Progenitor cell of endocrine pancreas (in vitro differentiated cells): ENCODE data around the gene RXFP1. TPM values are rescaled to one million over a fixed set of nuclear protein-coding genes. Genes with fewer than 3 reads are reported as not detected.

Source experiments
- DNase-seq: peaks from one replicate; pipeline ENCODE4 v3.0.0; 2021; ENCODE audit warnings: low spot score; ENCODE audit not compliant: unreplicated experiment
- H3K27ac Mint-ChIP-seq: 2 replicates; pipeline ENCODE4 v1.8.0; 2021; ENCODE audit warnings: mild to moderate bottlenecking, moderate library complexity, mixed read lengths
- H3K27me3 Mint-ChIP-seq: 2 replicates; pipeline ENCODE4 v1.8.0; 2021; ENCODE audit warnings: mixed read lengths
- H3K36me3 Mint-ChIP-seq: 2 replicates; pipeline ENCODE4 v1.8.0; 2022; ENCODE audit warnings: mixed read lengths; ENCODE audit not compliant: insufficient read depth
- H3K4me1 Mint-ChIP-seq: 2 replicates; pipeline ENCODE4 v1.8.0; 2021; ENCODE audit warnings: low read depth, mixed read lengths
- H3K4me3 Mint-ChIP-seq: 2 replicates; pipeline ENCODE4 v1.8.0; 2021; ENCODE audit warnings: low read depth, mild to moderate bottlenecking, moderate library complexity, mixed read lengths
- H3K9me3 Mint-ChIP-seq: 2 replicates; pipeline ENCODE4 v1.8.0; 2021; ENCODE audit warnings: low read depth, mixed read lengths
- total RNA-seq: library from RNA; stranded (reverse); gene quantifications from 2 replicates; pipeline ENCODE4 v1.2.1, GENCODE V29; 2021
- TF ChIP-seq, protein P1 (sequence below): fragments of 200-600 bp; sonication (generic); IDR thresholded peaks from one replicate; pipeline ENCODE4 v1.5.0; 2021; ENCODE audit warnings: antibody characterized with exemption, mild to moderate bottlenecking; ENCODE audit not compliant: unreplicated experiment

RXFP1 gene
- total RNA-seq, 1 donor from 2014 or later: not detected

DNA sequence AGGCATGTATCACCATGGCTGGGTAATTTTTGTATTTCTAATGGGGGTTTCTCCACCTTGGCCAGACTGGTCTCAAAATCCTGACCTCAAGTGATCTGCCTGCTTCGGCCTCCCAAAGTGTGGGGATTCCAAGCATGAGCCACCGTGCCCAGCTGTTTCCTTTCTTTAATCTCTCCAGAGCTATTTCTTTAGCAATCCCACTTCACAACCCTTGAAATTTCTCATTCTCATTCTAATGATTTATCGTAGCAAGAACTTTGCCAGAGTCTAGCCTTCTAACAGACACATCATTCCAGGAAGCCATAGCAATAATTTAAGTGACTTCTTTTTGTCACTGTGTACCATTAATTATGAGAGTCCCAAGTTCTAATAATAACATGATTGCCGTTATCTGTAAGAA lies 68.6 kb downstream of the RXFP1 start:
- TF ChIP-seq, protein P1, sequence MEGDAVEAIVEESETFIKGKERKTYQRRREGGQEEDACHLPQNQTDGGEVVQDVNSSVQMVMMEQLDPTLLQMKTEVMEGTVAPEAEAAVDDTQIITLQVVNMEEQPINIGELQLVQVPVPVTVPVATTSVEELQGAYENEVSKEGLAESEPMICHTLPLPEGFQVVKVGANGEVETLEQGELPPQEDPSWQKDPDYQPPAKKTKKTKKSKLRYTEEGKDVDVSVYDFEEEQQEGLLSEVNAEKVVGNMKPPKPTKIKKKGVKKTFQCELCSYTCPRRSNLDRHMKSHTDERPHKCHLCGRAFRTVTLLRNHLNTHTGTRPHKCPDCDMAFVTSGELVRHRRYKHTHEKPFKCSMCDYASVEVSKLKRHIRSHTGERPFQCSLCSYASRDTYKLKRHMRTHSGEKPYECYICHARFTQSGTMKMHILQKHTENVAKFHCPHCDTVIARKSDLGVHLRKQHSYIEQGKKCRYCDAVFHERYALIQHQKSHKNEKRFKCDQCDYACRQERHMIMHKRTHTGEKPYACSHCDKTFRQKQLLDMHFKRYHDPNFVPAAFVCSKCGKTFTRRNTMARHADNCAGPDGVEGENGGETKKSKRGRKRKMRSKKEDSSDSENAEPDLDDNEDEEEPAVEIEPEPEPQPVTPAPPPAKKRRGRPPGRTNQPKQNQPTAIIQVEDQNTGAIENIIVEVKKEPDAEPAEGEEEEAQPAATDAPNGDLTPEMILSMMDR: no peak
- H3K27me3 Mint-ChIP-seq: no peaks in the 10 kb centered on the region
- DNase-seq: no peak
- no peaks in the 10 kb centered on the region for H3K4me1 Mint-ChIP-seq
- no peaks in the 10 kb centered on the region for H3K9me3 Mint-ChIP-seq
- H3K4me3 Mint-ChIP-seq: no peak overlapping the region
- H3K27ac Mint-ChIP-seq: no peak overlapping the region
- no peaks in the 10 kb centered on the region for H3K36me3 Mint-ChIP-seq

DNA sequence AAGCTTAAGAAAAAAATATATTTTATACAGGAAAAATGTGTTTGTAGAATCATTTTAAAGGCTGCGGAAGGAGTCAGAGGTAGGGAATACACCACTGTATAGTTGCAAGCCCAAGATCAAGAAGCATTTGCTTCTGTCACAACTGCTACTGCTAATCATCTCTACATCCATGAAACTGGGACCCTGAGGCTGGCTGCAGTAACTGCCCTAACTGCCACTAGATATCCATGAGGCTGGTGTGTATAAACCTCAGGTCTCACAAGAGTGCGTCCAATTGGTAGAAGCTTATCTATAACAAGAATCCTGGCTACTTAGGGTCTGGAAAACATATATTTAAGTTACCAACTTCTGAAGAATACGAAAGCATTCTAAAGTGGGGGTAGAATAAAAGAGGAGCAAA lies 69.1 kb downstream of the RXFP1 start:
- H3K27ac Mint-ChIP-seq: no peak overlapping the region
- TF ChIP-seq, protein P1: no peak
- H3K4me1 Mint-ChIP-seq: no peaks in the 10 kb centered on the region
- no peak for DNase-seq
- H3K9me3 Mint-ChIP-seq: no peaks in the 10 kb centered on the region
- H3K27me3 Mint-ChIP-seq: no peaks in the 10 kb centered on the region
- H3K36me3 Mint-ChIP-seq: no peaks in the 10 kb centered on the region
- no peak overlapping the region for H3K4me3 Mint-ChIP-seq

DNA sequence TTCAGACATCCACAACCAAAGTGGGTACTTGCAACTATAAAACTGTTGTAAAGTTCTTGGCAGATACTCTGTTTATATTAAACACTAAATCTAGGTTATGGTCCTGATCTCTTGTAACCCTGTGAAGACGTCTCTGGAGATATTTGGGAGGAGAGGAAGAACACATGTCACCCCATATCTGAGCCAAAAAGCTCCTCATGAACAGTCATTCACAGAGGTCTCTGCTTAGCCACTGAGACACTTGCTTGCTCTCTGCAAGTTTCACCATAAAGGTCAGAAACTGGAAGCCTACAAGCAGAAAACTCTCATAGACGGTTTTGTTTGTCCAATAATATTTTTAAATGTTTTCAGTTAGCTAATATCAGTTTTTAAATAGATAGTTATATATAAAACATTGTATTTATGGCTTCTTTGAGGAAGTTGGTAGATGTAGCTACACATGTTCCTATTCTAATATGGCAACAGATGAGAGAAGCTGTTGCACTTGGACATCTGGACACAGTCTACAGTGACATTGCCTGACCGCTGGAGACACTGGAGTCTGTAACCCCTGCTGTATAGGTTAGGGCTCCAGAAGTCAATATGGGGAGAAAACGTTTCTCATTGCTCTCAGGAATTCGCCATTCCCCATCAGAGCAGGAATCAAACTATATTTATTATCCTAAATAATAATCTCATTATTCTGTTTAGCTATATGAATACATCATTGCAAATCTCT lies 76.4 kb downstream of the RXFP1 start:
- Mint-ChIP-seq H3K27me3 (no peaks in the 10 kb centered on the region), H3K4me3 (no peak overlapping the region), H3K36me3 (no peaks in the 10 kb centered on the region), H3K27ac (no peak overlapping the region), H3K4me1 (no peaks in the 10 kb centered on the region), H3K9me3 (no peaks in the 10 kb centered on the region)
- TF ChIP-seq, protein P1: no peak
- no peak for DNase-seq

DNA sequence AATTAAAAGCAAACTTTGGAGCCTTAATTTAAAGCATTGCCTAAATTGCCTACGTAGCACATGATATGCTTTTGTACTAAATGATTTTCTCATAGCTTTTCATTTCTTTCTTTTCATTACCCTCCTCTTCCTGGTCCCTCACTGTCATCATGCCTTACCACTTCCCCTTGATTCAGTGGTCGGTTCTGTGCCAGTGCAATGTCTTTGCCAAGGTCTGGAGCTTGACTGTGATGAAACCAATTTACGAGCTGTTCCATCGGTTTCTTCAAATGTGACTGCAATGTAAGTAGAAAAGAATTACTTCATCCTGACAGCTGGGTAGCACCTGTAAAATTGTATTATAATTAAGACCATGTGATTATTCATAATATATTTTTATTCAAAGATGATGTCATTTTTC lies 77.5 kb downstream of the RXFP1 start:
- Mint-ChIP-seq H3K27ac (no peak overlapping the region), H3K4me3 (no peak overlapping the region), H3K9me3 (no peaks in the 10 kb centered on the region), H3K27me3 (no peaks in the 10 kb centered on the region), H3K4me1 (no peaks in the 10 kb centered on the region), H3K36me3 (no peaks in the 10 kb centered on the region)
- TF ChIP-seq, protein P1: no peak
- DNase-seq: no peak

DNA sequence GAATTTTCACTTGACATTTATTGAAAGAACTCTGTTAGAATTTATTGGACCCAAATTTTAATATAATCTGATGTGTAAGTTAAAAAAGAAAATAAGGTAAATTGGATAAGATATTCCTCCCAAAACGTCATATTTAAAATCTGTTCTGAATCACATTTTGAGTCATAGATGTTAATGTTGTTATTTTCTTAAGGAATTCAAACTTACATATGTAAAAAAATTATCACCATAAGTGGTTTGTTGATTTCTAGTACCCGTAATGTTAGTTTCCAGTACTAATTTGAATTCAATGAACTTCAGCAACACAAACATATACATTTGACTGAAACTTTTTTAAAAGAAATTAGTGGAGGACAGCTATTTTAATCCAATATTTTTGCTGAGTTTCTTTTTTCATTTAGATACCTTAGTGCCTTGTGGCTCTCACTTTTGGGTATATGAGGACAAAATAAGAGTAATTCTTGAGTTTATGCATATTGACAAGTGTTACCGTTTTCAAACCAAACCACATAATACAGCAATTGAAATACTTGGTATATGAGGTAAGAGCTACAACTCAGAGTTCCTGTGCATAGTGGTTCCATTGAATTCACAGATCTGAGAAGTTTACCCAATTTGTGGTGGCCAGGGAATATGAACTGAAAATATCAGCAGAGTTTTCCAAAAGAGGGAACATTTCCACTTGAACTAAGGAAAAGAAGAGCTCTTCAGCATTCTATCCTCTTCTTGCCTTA lies 78.2 kb downstream of the RXFP1 start:
- Mint-ChIP-seq H3K4me1 (no peaks in the 10 kb centered on the region), H3K9me3 (no peaks in the 10 kb centered on the region), H3K27me3 (no peaks in the 10 kb centered on the region), H3K4me3 (no peak overlapping the region), H3K27ac (no peak overlapping the region), H3K36me3 (no peaks in the 10 kb centered on the region)
- TF ChIP-seq, protein P1: no peak
- no peak for DNase-seq
